ENCODE measurements around the gene VPS13C. TPM values are rescaled to one million over a fixed set of nuclear protein-coding genes. Genes with fewer than 3 reads are reported as not detected.

VPS13C gene
- total RNA-seq, 1 donor = 79.8 TPM

GRCh38 chr15:62075595-62076277, 15.5 kb upstream of the VPS13C start:
- no peak for TF ChIP-seq CTCF (IDR thresholded peaks at IDR 0.05; ENCODE audit: insufficient read depth, low read length)
- DNase-seq (ENCODE audit: low read depth) = peak; percentile 39

GRCh38 chr15:62071711-62072308, 11.6 kb upstream of the VPS13C start:
- H3K4me3 ChIP-seq (ENCODE audit: low read depth, low read length) = no peak overlapping the region
- peak; percentile 76 for DNase-seq (ENCODE audit: low read depth)
- peak; percentile 59 for TF ChIP-seq CTCF (IDR thresholded peaks at IDR 0.05; ENCODE audit: insufficient read depth, low read length)

More at GRCh38 chr15:62075595-62076277, 15.5 kb upstream of the VPS13C start:
- H3K4me3 ChIP-seq (ENCODE audit: low read depth, low read length) = no peak overlapping the region

- H3K4me3 ChIP-seq (ENCODE audit: low read depth, low read length) = no peak overlapping the region
- no peak for TF ChIP-seq CTCF (IDR thresholded peaks at IDR 0.05; ENCODE audit: insufficient read depth, low read length)
- no peak for DNase-seq (ENCODE audit: low read depth)
Observed at GRCh38 chr15:62069551-62069950, 9.3 kb upstream of the VPS13C start.

GRCh38 chr15:62068810-62069167, 8.5 kb upstream of the VPS13C start:
- H3K4me3 ChIP-seq (ENCODE audit: low read depth, low read length) = no peak overlapping the region
- no peak for TF ChIP-seq CTCF (IDR thresholded peaks at IDR 0.05; ENCODE audit: insufficient read depth, low read length)
- no peak for DNase-seq (ENCODE audit: low read depth)

GRCh38 chr15:62068071-62068809, 8.0 kb upstream of the VPS13C start:
- peak; percentile 13 for DNase-seq (ENCODE audit: low read depth)
- peak overlapping the region; percentile 44 for H3K4me3 ChIP-seq (ENCODE audit: low read depth, low read length)
- TF ChIP-seq CTCF (IDR thresholded peaks at IDR 0.05; ENCODE audit: insufficient read depth, low read length) = no peak

GRCh38 chr15:62067448-62068044, 7.3 kb upstream of the VPS13C start:
- peak overlapping the region; percentile 20 for H3K4me3 ChIP-seq (ENCODE audit: low read depth, low read length)
- TF ChIP-seq CTCF (IDR thresholded peaks at IDR 0.05; ENCODE audit: insufficient read depth, low read length) = no peak
- DNase-seq (ENCODE audit: low read depth) = no peak

All from fibroblast of the aortic adventitia (primary cell).